GM23338 (cell line): ENCODE measurements around the gene XXYLT1. TPM values are rescaled to one million over a fixed set of nuclear protein-coding genes. Genes with fewer than 3 reads are reported as not detected.

ENCODE experiments used
- ATAC-seq: fragments of 200-7000 bp; cut with Tn5 transposase; 3 replicates; pipeline ENCODE4 v1.9.1; 2020
- DNase-seq: peaks from one replicate; pipeline ENCODE4 v3.0.0-alpha.2; 2015; ENCODE audit warnings: low spot score
- H2AFZ ChIP-seq: fragments of 200-600 bp; sonication (generic); 2 replicates; pipeline ENCODE4 v1.8.0; 2016; ENCODE audit warnings: antibody characterized with exemption, mild to moderate bottlenecking, moderate library complexity
- H3F3A ChIP-seq: fragments of 200-600 bp; sonication (generic); replicated peaks from 2 replicates; pipeline ENCODE4 v1.8.0; 2017; ENCODE audit warnings: antibody characterized with exemption, mixed run types, low read depth
- H3K27ac ChIP-seq: fragments of 200-600 bp; sonication (generic); 2 replicates; pipeline ENCODE4 v1.6.1; 2016; ENCODE audit warnings: low read depth
- H3K27me3 ChIP-seq: fragments of 200-600 bp; sonication (generic); 2 replicates; pipeline ENCODE4 v1.8.0; 2016; ENCODE audit warnings: mild to moderate bottlenecking, mixed run types, moderate library complexity; ENCODE audit not compliant: insufficient read depth
- H3K36me3 ChIP-seq: fragments of 200-600 bp; sonication (generic); 2 replicates; pipeline ENCODE4 v1.8.0; 2016; ENCODE audit warnings: mild to moderate bottlenecking; ENCODE audit not compliant: insufficient read depth
- H3K4me1 ChIP-seq: fragments of 200-600 bp; sonication (generic); 2 replicates; pipeline ENCODE4 v1.8.0; 2016; ENCODE audit warnings: mild to moderate bottlenecking, moderate library complexity; ENCODE audit not compliant: insufficient read depth
- H3K4me2 ChIP-seq: fragments of 200-600 bp; sonication (generic); 2 replicates; pipeline ENCODE4 v1.7.1; 2017; ENCODE audit warnings: mixed run types
- H3K4me3 ChIP-seq: fragments of 200-600 bp; sonication (generic); 2 replicates; pipeline ENCODE4 v1.6.1; 2016; ENCODE audit warnings: mixed run types
- H3K79me2 ChIP-seq: fragments of 200-600 bp; sonication (generic); replicated peaks from 2 replicates; pipeline ENCODE4 v1.8.0; 2017; ENCODE audit warnings: mild to moderate bottlenecking; ENCODE audit not compliant: insufficient read depth
- H3K9me2 ChIP-seq: fragments of 200-600 bp; sonication (generic); 2 replicates; pipeline ENCODE4 v1.8.0; 2017; ENCODE audit not compliant: insufficient read depth
- H4K20me1 ChIP-seq: fragments of 200-600 bp; sonication (generic); replicated peaks from 2 replicates; pipeline ENCODE4 v1.8.0; 2017; ENCODE audit warnings: mild to moderate bottlenecking; ENCODE audit not compliant: insufficient read depth
- H3K27ac Mint-ChIP-seq: 2 replicates; pipeline ENCODE4 v1.8.0; 2020; ENCODE audit warnings: inconsistent platforms, mild to moderate bottlenecking, moderate library complexity, mixed read lengths
- H3K27me3 Mint-ChIP-seq: 3 replicates; pipeline ENCODE4 v1.8.0; 2022; ENCODE audit warnings: low read depth, mild to moderate bottlenecking, moderate library complexity, mixed read lengths, inconsistent platforms; ENCODE audit not compliant: insufficient read depth, poor library complexity
- H3K36me3 Mint-ChIP-seq: 3 replicates; pipeline ENCODE4 v1.8.0; 2021; ENCODE audit warnings: low read depth, mild to moderate bottlenecking, inconsistent platforms, moderate library complexity, mixed read lengths
- H3K4me1 Mint-ChIP-seq: 3 replicates; pipeline ENCODE4 v1.8.0; 2020; ENCODE audit warnings: mild to moderate bottlenecking, inconsistent platforms, mixed read lengths
- H3K4me3 Mint-ChIP-seq: 3 replicates; pipeline ENCODE4 v1.8.0; 2021; ENCODE audit warnings: moderate library complexity, mild to moderate bottlenecking, inconsistent platforms, mixed read lengths
- H3K9me3 Mint-ChIP-seq: 3 replicates; pipeline ENCODE4 v1.8.0; 2020; ENCODE audit warnings: moderate library complexity, mild to moderate bottlenecking, inconsistent platforms, mixed read lengths
- CREB1 ChIP-seq: fragments of 250-450 bp; sonication (Bioruptor Pico); IDR thresholded peaks from 2 replicates; pipeline ENCODE4 v1.5.0; 2020; ENCODE audit warnings: low read depth, mild to moderate bottlenecking, moderate library complexity
- CTCF ChIP-seq, 2 experiments: fragments of 200-600 bp in 1 of 2; sonication (generic) in 1 of 2; conservative IDR thresholded peaks; 2 replicates each; pipeline versions ENCODE4 v1.5.1 to v1.6.1; 2016 to 2017; ENCODE audit warnings: antibody characterized with exemption in 2 of 2, low read depth in 2 of 2, mild to moderate bottlenecking in 2 of 2, moderate library complexity in 1 of 2
- EZH2 ChIP-seq: fragments of 200-600 bp; sonication (generic); IDR thresholded peaks from one replicate; pipeline ENCODE4 v1.8.0; 2017; ENCODE audit warnings: antibody characterized with exemption, mild to moderate bottlenecking, low read depth; ENCODE audit not compliant: unreplicated experiment
- EZH2phosphoT487 ChIP-seq: fragments of 200-600 bp; sonication (generic); IDR thresholded peaks from one replicate; pipeline ENCODE4 v1.8.1; 2018; ENCODE audit warnings: antibody characterized with exemption; ENCODE audit not compliant: unreplicated experiment
- JUNB ChIP-seq: IDR thresholded peaks from one replicate; pipeline ENCODE4 v1.6.1; 2016; ENCODE audit warnings: antibody characterized with exemption; ENCODE audit not compliant: unreplicated experiment
- NANOG ChIP-seq: IDR thresholded peaks from 2 replicates; pipeline ENCODE4 v1.6.1; 2016; ENCODE audit warnings: antibody characterized with exemption, borderline replicate concordance
- POLR2AphosphoS5 ChIP-seq: IDR thresholded peaks from 2 replicates; pipeline ENCODE4 v1.6.1; 2016; ENCODE audit warnings: antibody characterized with exemption, low read depth
- STAT1 ChIP-seq: IDR thresholded peaks from one replicate; pipeline ENCODE4 v1.6.1; 2016; ENCODE audit warnings: antibody characterized with exemption; ENCODE audit not compliant: unreplicated experiment
- ZNF114 ChIP-seq: fragments of 250-450 bp; sonication (Bioruptor Pico); IDR thresholded peaks from 2 replicates; pipeline ENCODE4 v1.5.0; 2020; ENCODE audit warnings: mild to moderate bottlenecking, moderate library complexity
- ZNF331 ChIP-seq: fragments of 250-450 bp; sonication (Bioruptor Pico); IDR thresholded peaks from 2 replicates; pipeline ENCODE4 v1.5.0; 2020; ENCODE audit warnings: low read depth, mild to moderate bottlenecking, moderate library complexity
- polyA plus RNA-seq: library from polyadenylated mRNA; unstranded; fragments of >200 nt; fragmentation: Nextera tagmentation; extraction: Ambion mirVana; gene quantifications from 2 replicates; pipeline ENCODE4 v1.2.1, GENCODE V29; 2016
- total RNA-seq: library from RNA; depleted of rRNA; stranded (reverse); fragments of >200 nt; shearing (Covaris generic); gene quantifications from 2 replicates; pipeline ENCODE4 v1.2.3, GENCODE V29; 2014
- TF ChIP-seq, protein P1 (sequence below): IDR thresholded peaks from one replicate; pipeline ENCODE4 v1.6.1; 2018; ENCODE audit warnings: antibody characterized with exemption; ENCODE audit not compliant: unreplicated experiment
- TF ChIP-seq, protein P2 (sequence below): IDR thresholded peaks from 2 replicates; pipeline ENCODE4 v1.6.1; 2016; ENCODE audit warnings: antibody characterized with exemption

Gene XXYLT1
- total and polyA plus RNA-seq, 2 experiments from 2014 or later: 13.5 to 34.8 TPM

- Histone ChIP-seq H3K9me2 (0 out of 2 replicates have a peak, but pooled peaks cover 4% of the 10 kb centered on the region), H3K27me3 (no peaks in the 10 kb centered on the region), H3K36me3 (no peaks in the 10 kb centered on the region; the same call in 1 of the 2 replicates), H4K20me1 (no peaks in the 10 kb centered on the region; the same call in none of the 2 replicates), H3F3A (no peaks in the 10 kb centered on the region), H2AFZ (no peak overlapping the region), H3K79me2 (peaks cover 79% of the 10 kb centered on the region), H3K27ac (no peak overlapping the region), H3K4me1 (peaks cover 14% of the 10 kb centered on the region), H3K4me3 (no peak overlapping the region), H3K4me2 (no peak overlapping the region)
- Mint-ChIP-seq H3K9me3 (no peaks in the 10 kb centered on the region), H3K27ac (no peak overlapping the region), H3K27me3 (peaks cover 6% of the 10 kb centered on the region), H3K36me3 (no peaks in the 10 kb centered on the region), H3K4me3 (no peak overlapping the region), H3K4me1 (peaks cover 36% of the 10 kb centered on the region)
- TF ChIP-seq NANOG (no peak), JUNB (no peak), CREB1 (CRISPR knock-in tag) (no peak), EZH2phosphoT487 (no peak), CTCF (conservative IDR thresholded peaks at IDR 0.05; ENCODE audit: low read depth in 2 of 2) (no peak), POLR2AphosphoS5 (no peak), ZNF331 (CRISPR knock-in tag) (no peak), ZNF114 (no peak), STAT1 (no peak), EZH2 (no peak)
- TF ChIP-seq, protein P1, sequence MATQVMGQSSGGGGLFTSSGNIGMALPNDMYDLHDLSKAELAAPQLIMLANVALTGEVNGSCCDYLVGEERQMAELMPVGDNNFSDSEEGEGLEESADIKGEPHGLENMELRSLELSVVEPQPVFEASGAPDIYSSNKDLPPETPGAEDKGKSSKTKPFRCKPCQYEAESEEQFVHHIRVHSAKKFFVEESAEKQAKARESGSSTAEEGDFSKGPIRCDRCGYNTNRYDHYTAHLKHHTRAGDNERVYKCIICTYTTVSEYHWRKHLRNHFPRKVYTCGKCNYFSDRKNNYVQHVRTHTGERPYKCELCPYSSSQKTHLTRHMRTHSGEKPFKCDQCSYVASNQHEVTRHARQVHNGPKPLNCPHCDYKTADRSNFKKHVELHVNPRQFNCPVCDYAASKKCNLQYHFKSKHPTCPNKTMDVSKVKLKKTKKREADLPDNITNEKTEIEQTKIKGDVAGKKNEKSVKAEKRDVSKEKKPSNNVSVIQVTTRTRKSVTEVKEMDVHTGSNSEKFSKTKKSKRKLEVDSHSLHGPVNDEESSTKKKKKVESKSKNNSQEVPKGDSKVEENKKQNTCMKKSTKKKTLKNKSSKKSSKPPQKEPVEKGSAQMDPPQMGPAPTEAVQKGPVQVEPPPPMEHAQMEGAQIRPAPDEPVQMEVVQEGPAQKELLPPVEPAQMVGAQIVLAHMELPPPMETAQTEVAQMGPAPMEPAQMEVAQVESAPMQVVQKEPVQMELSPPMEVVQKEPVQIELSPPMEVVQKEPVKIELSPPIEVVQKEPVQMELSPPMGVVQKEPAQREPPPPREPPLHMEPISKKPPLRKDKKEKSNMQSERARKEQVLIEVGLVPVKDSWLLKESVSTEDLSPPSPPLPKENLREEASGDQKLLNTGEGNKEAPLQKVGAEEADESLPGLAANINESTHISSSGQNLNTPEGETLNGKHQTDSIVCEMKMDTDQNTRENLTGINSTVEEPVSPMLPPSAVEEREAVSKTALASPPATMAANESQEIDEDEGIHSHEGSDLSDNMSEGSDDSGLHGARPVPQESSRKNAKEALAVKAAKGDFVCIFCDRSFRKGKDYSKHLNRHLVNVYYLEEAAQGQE: no peak
- TF ChIP-seq, protein P2, sequence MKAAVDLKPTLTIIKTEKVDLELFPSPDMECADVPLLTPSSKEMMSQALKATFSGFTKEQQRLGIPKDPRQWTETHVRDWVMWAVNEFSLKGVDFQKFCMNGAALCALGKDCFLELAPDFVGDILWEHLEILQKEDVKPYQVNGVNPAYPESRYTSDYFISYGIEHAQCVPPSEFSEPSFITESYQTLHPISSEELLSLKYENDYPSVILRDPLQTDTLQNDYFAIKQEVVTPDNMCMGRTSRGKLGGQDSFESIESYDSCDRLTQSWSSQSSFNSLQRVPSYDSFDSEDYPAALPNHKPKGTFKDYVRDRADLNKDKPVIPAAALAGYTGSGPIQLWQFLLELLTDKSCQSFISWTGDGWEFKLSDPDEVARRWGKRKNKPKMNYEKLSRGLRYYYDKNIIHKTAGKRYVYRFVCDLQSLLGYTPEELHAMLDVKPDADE: no peak
- DNase-seq (no peak), ATAC-seq (no peak)
These were observed 72.3 kb downstream of the XXYLT1 start for GRCh38 chr3:195198426-195199346.
